AG04450 (cell line): ENCODE data around the gene IRF1. TPM values are rescaled to one million over a fixed set of nuclear protein-coding genes. Genes with fewer than 3 reads are reported as not detected.

Experiments used
- CTCF ChIA-PET: fragments of 300-600, 350-600 bp; formaldehyde crosslinking; extraction: SDS; loops from one replicate; lab custom pipeline; 2022; ENCODE audit warnings: antibody characterized with exemption, inconsistent platforms; lab: Charles Lee
- POLR2A ChIA-PET: fragments of 350-600 bp; formaldehyde crosslinking; extraction: SDS; loops from one replicate; lab custom pipeline; 2021; ENCODE audit warnings: antibody characterized with exemption, inconsistent platforms; lab: Yijun Ruan, JAX
- DNase-seq: peaks from one replicate; pipeline ENCODE4 v3.0.0-alpha.2; 2011; ENCODE audit warnings: low read depth, low spot score
- H3K27ac ChIP-seq: one replicate; pipeline ENCODE4 v1.5.1; 2012; ENCODE audit warnings: low read depth, low read length, control low read depth
- H3K27me3 ChIP-seq: one replicate; pipeline ENCODE4 v1.6.0; 2012; ENCODE audit warnings: low read length; ENCODE audit not compliant: control insufficient read depth, insufficient read depth
- H3K4me3 ChIP-seq: 2 replicates; pipeline ENCODE4 v1.5.1; 2011; ENCODE audit warnings: mild to moderate bottlenecking, low read depth, low read length, control low read depth
- H3K9me3 ChIP-seq: 2 replicates; pipeline ENCODE4 v1.5.1; 2012; ENCODE audit warnings: low read length; ENCODE audit not compliant: control insufficient read depth, insufficient read depth
- CTCF ChIP-seq: IDR thresholded peaks from 2 replicates; pipeline ENCODE4 v1.5.1; 2011; ENCODE audit warnings: low read depth, low read length, control low read depth, inconsistent platforms
- polyA plus RNA-seq: library from polyadenylated mRNA; depleted of rRNA; stranded (reverse); fragments of >200 nt; gene quantifications from 2 replicates; pipeline ENCODE4 v1.2.3, GENCODE V29; 2011

IRF1 gene
- polyA plus RNA-seq, 1 experiment, result 22.6 TPM

GRCh38 chr5:132464156-132464939, 26.2 kb downstream of the IRF1 start:
- no peak for DNase-seq
- Histone ChIP-seq H3K27ac (peak overlapping the region; percentile 21), H3K4me3 (no peak overlapping the region), H3K9me3 (peaks cover 4% of the 10 kb centered on the region; the same call in 1 of the 2 replicates), H3K27me3 (no peaks in the 10 kb centered on the region)
- POLR2A ChIA-PET, result interaction anchor here (1.3 to 4.0 kb wide), 2 partner anchors 26 to 32 kb away, joined by 3 to 24 read pairs; partner anchors contain the start of gene IRF1
- TF ChIP-seq CTCF, result peak; percentile 38
- CTCF ChIA-PET, result interaction anchor here (0.6 to 1.3 kb wide), 6 partner anchors 13 to 78 kb away, joined by 3 to 5 read pairs (median 4); no protein-coding TSS in a partner anchor

- Histone ChIP-seq H3K4me3 (no peak overlapping the region), H3K9me3 (no peaks in the 10 kb centered on the region), H3K27ac (no peak overlapping the region), H3K27me3 (no peaks in the 10 kb centered on the region)
- no peak for TF ChIP-seq CTCF
- no peak for DNase-seq
- ChIA-PET CTCF (interaction anchor here (0.6 to 1.3 kb wide), 2 partner anchors 36 to 77 kb away, joined by 4 to 5 read pairs; no protein-coding TSS in a partner anchor), POLR2A (interaction anchor here (1.3 to 4.0 kb wide), 2 partner anchors 26 to 32 kb away, joined by 3 to 24 read pairs; partner anchors contain the start of gene IRF1)
Observed at GRCh38 chr5:132463811-132464155, 26.8 kb downstream of the IRF1 start.

DNA sequence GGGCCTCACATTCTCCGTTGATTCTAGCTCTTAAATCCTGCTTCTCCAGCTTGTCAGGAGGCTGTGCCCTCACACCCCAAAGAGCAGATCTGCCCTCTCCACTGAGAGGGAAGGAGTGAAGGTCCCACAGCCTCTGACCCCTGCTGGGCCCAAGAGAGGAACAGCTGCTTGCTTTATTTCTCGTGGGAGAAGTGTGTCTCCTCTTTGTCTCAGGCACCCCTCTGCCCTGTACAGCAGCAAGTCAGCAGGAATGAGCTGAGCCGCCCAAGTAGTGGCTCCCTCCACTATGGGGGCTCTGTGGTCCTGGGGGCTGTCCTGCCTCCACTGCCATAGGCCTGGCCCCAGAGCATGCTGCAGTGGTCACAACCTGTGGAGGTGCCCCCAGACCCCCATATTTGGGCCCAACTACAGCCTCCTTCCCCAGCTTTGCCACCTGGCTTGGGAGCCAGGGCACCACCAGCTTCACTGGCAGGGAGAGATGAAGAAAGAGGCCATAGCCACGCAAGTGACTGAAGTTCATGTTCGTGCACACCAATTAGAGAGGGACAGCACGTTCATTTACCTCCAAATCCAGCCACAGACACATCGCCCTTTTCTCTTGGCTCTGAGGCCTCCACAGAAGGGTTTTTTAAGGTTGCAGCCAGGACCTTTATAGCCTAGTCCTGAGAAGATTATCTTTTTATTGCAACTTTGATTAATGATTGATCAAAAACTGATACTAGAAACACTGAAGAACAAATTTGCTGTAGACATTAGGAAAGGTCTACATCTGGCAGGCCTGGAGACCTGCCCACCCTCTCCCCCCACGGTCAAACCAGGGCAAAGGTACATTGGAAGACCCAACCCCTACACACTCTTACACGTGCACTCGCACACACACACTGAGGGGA, 27.5 kb downstream of the IRF1 start:
- ChIA-PET CTCF (no interaction called here), POLR2A (interaction anchor here (0.6 kb wide), 1 partner anchor 27 kb away, joined by 3 read pairs; no protein-coding TSS in a partner anchor)
- H3K27me3 ChIP-seq, result no peaks in the 10 kb centered on the region
- no peak overlapping the region for H3K4me3 ChIP-seq
- DNase-seq, result no peak
- no peaks in the 10 kb centered on the region for H3K9me3 ChIP-seq
- H3K27ac ChIP-seq, result no peak overlapping the region
- TF ChIP-seq CTCF, result no peak

GRCh38 chr5:132462333-132462732, 28.2 kb downstream of the IRF1 start:
- CTCF ChIA-PET, result no interaction called here

More at GRCh38 chr5:132462333-132462732, 28.2 kb downstream of the IRF1 start:
- POLR2A ChIA-PET, result no interaction called here
- DNase-seq, result no peak
- Histone ChIP-seq H3K27ac (no peak overlapping the region), H3K4me3 (no peak overlapping the region), H3K9me3 (no peaks in the 10 kb centered on the region), H3K27me3 (no peaks in the 10 kb centered on the region)
- TF ChIP-seq CTCF, result no peak
